ENCODE data around the gene PACS1. TPM values are rescaled to one million over a fixed set of nuclear protein-coding genes. Genes with fewer than 3 reads are reported as not detected.

Gene PACS1
- polyA plus RNA-seq, 2 donors, result 16.0 to 24.8 TPM

GRCh38 chr11:66186470-66186869, 116.4 kb downstream of the PACS1 start:
- H3K4me3 ChIP-seq (ENCODE audit: low read depth in 1 of 2, low read length in 2 of 2), result no peak overlapping the region
- H3K36me3 ChIP-seq (ENCODE audit: control insufficient read depth in 2 of 2, insufficient read depth in 2 of 2, low read length in 1 of 2), result peaks cover 0 to 4% of the 10 kb centered on the region in 2 donors
- 92 to 96% methylated on average over 6 of the region's 6 CpGs for WGBS, 2 donors
- no peaks in the 10 kb centered on the region for H3K9me3 ChIP-seq (ENCODE audit: control insufficient read depth in 2 of 2, insufficient read depth in 1 of 2, low read depth in 1 of 2, low read length in 1 of 2)
- no peak overlapping the region for H3K27ac ChIP-seq (ENCODE audit: low read depth in 2 of 2, low read length in 1 of 2)
- no peaks in the 10 kb centered on the region for H3K27me3 ChIP-seq (ENCODE audit: control insufficient read depth in 1 of 2, insufficient read depth in 2 of 2, low read length in 2 of 2)
- no peaks in the 10 kb centered on the region for H3K4me1 ChIP-seq (ENCODE audit: control insufficient read depth in 2 of 2, insufficient read depth in 2 of 2, low read length in 1 of 2)

DNA sequence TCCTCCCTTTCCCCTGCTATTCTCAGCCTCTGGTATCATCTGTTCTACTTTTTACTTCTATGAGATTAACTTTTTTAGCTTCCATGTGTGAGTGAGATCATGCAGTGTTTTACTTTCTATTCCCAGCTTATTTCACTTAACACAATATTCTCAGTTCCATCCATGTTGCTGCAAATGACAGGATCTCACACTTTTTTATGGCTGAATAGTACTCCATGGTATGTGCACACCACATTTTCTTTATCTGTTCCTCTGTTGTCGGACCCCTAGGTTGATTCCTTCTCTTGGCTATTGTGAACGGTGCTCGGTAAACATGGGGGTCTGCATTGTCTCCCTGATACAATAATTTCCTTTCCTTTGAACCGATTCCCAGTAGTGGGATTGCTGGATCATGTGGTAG, 117.4 kb downstream of the PACS1 start:
- H3K9me3 ChIP-seq (ENCODE audit: control insufficient read depth in 2 of 2, insufficient read depth in 1 of 2, low read depth in 1 of 2, low read length in 1 of 2), result no peaks in the 10 kb centered on the region
- 95 to 96% methylated on average over 4 of the region's 4 CpGs for WGBS, 2 donors
- H3K27me3 ChIP-seq (ENCODE audit: control insufficient read depth in 1 of 2, insufficient read depth in 2 of 2, low read length in 2 of 2), result no peaks in the 10 kb centered on the region
- H3K36me3 ChIP-seq (ENCODE audit: control insufficient read depth in 2 of 2, insufficient read depth in 2 of 2, low read length in 1 of 2), result peaks cover 0 to 4% of the 10 kb centered on the region in 2 donors
- peaks cover 3% of the 10 kb centered on the region in 2 donors for H3K4me1 ChIP-seq (ENCODE audit: control insufficient read depth in 2 of 2, insufficient read depth in 2 of 2, low read length in 1 of 2)
- H3K27ac ChIP-seq (ENCODE audit: low read depth in 2 of 2, low read length in 1 of 2), result no peak overlapping the region
- no peak overlapping the region for H3K4me3 ChIP-seq (ENCODE audit: low read depth in 1 of 2, low read length in 2 of 2)

GRCh38 chr11:66188580-66188979, 118.5 kb downstream of the PACS1 start:
- 70 to 79% methylated on average over 3 of the region's 3 CpGs for WGBS, 2 donors
- Histone ChIP-seq H3K4me1 (ENCODE audit: control insufficient read depth in 2 of 2, insufficient read depth in 2 of 2, low read length in 1 of 2) (peaks cover 3% of the 10 kb centered on the region in 2 donors), H3K27me3 (ENCODE audit: control insufficient read depth in 1 of 2, insufficient read depth in 2 of 2, low read length in 2 of 2) (no peaks in the 10 kb centered on the region), H3K36me3 (ENCODE audit: control insufficient read depth in 2 of 2, insufficient read depth in 2 of 2, low read length in 1 of 2) (peaks cover 3 to 4% of the 10 kb centered on the region in 2 donors), H3K9me3 (ENCODE audit: control insufficient read depth in 2 of 2, insufficient read depth in 1 of 2, low read depth in 1 of 2, low read length in 1 of 2) (no peaks in the 10 kb centered on the region), H3K27ac (ENCODE audit: low read depth in 2 of 2, low read length in 1 of 2) (no peak overlapping the region), H3K4me3 (ENCODE audit: low read depth in 1 of 2, low read length in 2 of 2) (no peak overlapping the region)

- Histone ChIP-seq H3K4me1 (ENCODE audit: control insufficient read depth in 2 of 2, insufficient read depth in 2 of 2, low read length in 1 of 2) (peaks cover 3% of the 10 kb centered on the region in 2 donors), H3K27ac (ENCODE audit: low read depth in 2 of 2, low read length in 1 of 2) (no peak overlapping the region), H3K36me3 (ENCODE audit: control insufficient read depth in 2 of 2, insufficient read depth in 2 of 2, low read length in 1 of 2) (peaks cover 3 to 4% of the 10 kb centered on the region in 2 donors), H3K9me3 (ENCODE audit: control insufficient read depth in 2 of 2, insufficient read depth in 1 of 2, low read depth in 1 of 2, low read length in 1 of 2) (no peaks in the 10 kb centered on the region), H3K27me3 (ENCODE audit: control insufficient read depth in 1 of 2, insufficient read depth in 2 of 2, low read length in 2 of 2) (no peaks in the 10 kb centered on the region), H3K4me3 (ENCODE audit: low read depth in 1 of 2, low read length in 2 of 2) (no peak overlapping the region)
- 84 to 92% methylated on average over 8 of the region's 8 CpGs for WGBS, 2 donors
Measured at GRCh38 chr11:66189031-66189745, 119.1 kb downstream of the PACS1 start.

DNA sequence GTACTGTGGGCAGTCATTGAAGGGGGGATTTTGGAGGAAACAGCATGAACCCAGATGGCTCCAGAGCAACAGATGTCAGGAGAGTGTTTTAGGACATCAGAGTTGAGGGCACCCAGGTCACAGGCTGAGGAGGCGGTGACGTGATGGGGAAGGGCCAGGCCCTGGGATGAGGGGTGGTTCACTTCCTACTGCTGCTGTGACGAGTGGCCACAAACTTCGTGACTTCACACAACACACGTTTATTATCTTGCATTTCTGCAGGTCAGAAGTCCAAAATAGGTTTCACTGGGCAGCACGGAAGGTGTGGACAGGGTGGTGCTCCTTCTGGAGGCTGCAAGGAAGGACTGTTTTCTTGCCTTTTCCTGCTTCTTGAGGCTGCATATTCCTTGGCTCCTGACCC, 120.7 kb downstream of the PACS1 start:
- Histone ChIP-seq H3K9me3 (ENCODE audit: control insufficient read depth in 2 of 2, insufficient read depth in 1 of 2, low read depth in 1 of 2, low read length in 1 of 2) (no peaks in the 10 kb centered on the region), H3K36me3 (ENCODE audit: control insufficient read depth in 2 of 2, insufficient read depth in 2 of 2, low read length in 1 of 2) (peaks cover 3 to 4% of the 10 kb centered on the region in 2 donors), H3K4me1 (ENCODE audit: control insufficient read depth in 2 of 2, insufficient read depth in 2 of 2, low read length in 1 of 2) (peaks cover 3% of the 10 kb centered on the region in 2 donors), H3K27ac (ENCODE audit: low read depth in 2 of 2, low read length in 1 of 2) (no peak overlapping the region), H3K4me3 (ENCODE audit: low read depth in 1 of 2, low read length in 2 of 2) (no peak overlapping the region), H3K27me3 (ENCODE audit: control insufficient read depth in 1 of 2, insufficient read depth in 2 of 2, low read length in 2 of 2) (no peaks in the 10 kb centered on the region)
- 80% methylated on average over 6 of the region's 6 CpGs for WGBS, 2 donors

- Histone ChIP-seq H3K36me3 (ENCODE audit: control insufficient read depth in 2 of 2, insufficient read depth in 2 of 2, low read length in 1 of 2) (peaks cover 0 to 3% of the 10 kb centered on the region in 2 donors), H3K9me3 (ENCODE audit: control insufficient read depth in 2 of 2, insufficient read depth in 1 of 2, low read depth in 1 of 2, low read length in 1 of 2) (no peaks in the 10 kb centered on the region), H3K4me3 (ENCODE audit: low read depth in 1 of 2, low read length in 2 of 2) (no peak overlapping the region), H3K4me1 (ENCODE audit: control insufficient read depth in 2 of 2, insufficient read depth in 2 of 2, low read length in 1 of 2) (peaks cover 3% of the 10 kb centered on the region in 2 donors), H3K27me3 (ENCODE audit: control insufficient read depth in 1 of 2, insufficient read depth in 2 of 2, low read length in 2 of 2) (no peaks in the 10 kb centered on the region), H3K27ac (ENCODE audit: low read depth in 2 of 2, low read length in 1 of 2) (no peak overlapping the region)
- 66 to 72% methylated on average over 11 of the region's 11 CpGs for WGBS, 2 donors
Measured at GRCh38 chr11:66192181-66192863, 122.2 kb downstream of the PACS1 start.

GRCh38 chr11:66194391-66194790, 124.3 kb downstream of the PACS1 start:
- no peak overlapping the region for H3K4me3 ChIP-seq (ENCODE audit: low read depth in 1 of 2, low read length in 2 of 2)
- no peaks in the 10 kb centered on the region for H3K27me3 ChIP-seq (ENCODE audit: control insufficient read depth in 1 of 2, insufficient read depth in 2 of 2, low read length in 2 of 2)
- WGBS, 2 donors, result 96 to 100% methylated on average over 1 of the region's 1 CpG
- no peak overlapping the region for H3K27ac ChIP-seq (ENCODE audit: low read depth in 2 of 2, low read length in 1 of 2)
- H3K36me3 ChIP-seq (ENCODE audit: control insufficient read depth in 2 of 2, insufficient read depth in 2 of 2, low read length in 1 of 2), result peaks cover 0 to 3% of the 10 kb centered on the region in 2 donors
- peaks cover 3% of the 10 kb centered on the region in 2 donors for H3K4me1 ChIP-seq (ENCODE audit: control insufficient read depth in 2 of 2, insufficient read depth in 2 of 2, low read length in 1 of 2)
- H3K9me3 ChIP-seq (ENCODE audit: control insufficient read depth in 2 of 2, insufficient read depth in 1 of 2, low read depth in 1 of 2, low read length in 1 of 2), result no peaks in the 10 kb centered on the region

- peaks cover 0 to 3% of the 10 kb centered on the region in 2 donors for H3K36me3 ChIP-seq (ENCODE audit: control insufficient read depth in 2 of 2, insufficient read depth in 2 of 2, low read length in 1 of 2)
- peaks cover 3% of the 10 kb centered on the region in 2 donors for H3K4me1 ChIP-seq (ENCODE audit: control insufficient read depth in 2 of 2, insufficient read depth in 2 of 2, low read length in 1 of 2)
- H3K27me3 ChIP-seq (ENCODE audit: control insufficient read depth in 1 of 2, insufficient read depth in 2 of 2, low read length in 2 of 2), result no peaks in the 10 kb centered on the region
- no peaks in the 10 kb centered on the region for H3K9me3 ChIP-seq (ENCODE audit: control insufficient read depth in 2 of 2, insufficient read depth in 1 of 2, low read depth in 1 of 2, low read length in 1 of 2)
- no peak overlapping the region for H3K27ac ChIP-seq (ENCODE audit: low read depth in 2 of 2, low read length in 1 of 2)
- WGBS, 2 donors, result 79 to 80% methylated on average over 2 of the region's 2 CpGs
- no peak overlapping the region for H3K4me3 ChIP-seq (ENCODE audit: low read depth in 1 of 2, low read length in 2 of 2)
Measured at GRCh38 chr11:66195867-66196266, 125.8 kb downstream of the PACS1 start.

DNA sequence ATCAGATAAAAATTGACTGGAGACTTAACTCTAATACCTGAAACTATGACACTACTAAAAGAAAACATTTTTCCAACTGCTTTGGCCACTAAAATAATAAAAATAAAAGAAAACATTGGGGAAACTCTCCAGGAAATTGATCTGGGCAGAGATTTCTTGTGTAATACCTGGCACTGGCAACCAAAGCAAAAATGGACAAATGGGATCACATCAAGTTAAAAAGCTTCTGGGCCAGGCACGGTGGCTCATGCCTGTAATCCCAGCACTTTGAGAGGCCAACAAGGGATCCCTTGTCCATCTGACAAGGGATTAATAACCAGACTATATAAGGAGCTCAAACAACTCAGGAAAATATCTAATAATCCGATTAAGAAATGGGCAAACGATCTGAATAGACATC, 133.8 kb downstream of the PACS1 start:
- WGBS, 2 donors, result 90 to 95% methylated on average over 3 of the region's 3 CpGs
- H3K27me3 ChIP-seq (ENCODE audit: control insufficient read depth in 1 of 2, insufficient read depth in 2 of 2, low read length in 2 of 2), result no peaks in the 10 kb centered on the region
- no peaks in the 10 kb centered on the region for H3K4me1 ChIP-seq (ENCODE audit: control insufficient read depth in 2 of 2, insufficient read depth in 2 of 2, low read length in 1 of 2)
- H3K36me3 ChIP-seq (ENCODE audit: control insufficient read depth in 2 of 2, insufficient read depth in 2 of 2, low read length in 1 of 2), result no peaks in the 10 kb centered on the region
- H3K4me3 ChIP-seq (ENCODE audit: low read depth in 1 of 2, low read length in 2 of 2), result no peak overlapping the region
- no peak overlapping the region for H3K27ac ChIP-seq (ENCODE audit: low read depth in 2 of 2, low read length in 1 of 2)
- no peaks in the 10 kb centered on the region for H3K9me3 ChIP-seq (ENCODE audit: control insufficient read depth in 2 of 2, insufficient read depth in 1 of 2, low read depth in 1 of 2, low read length in 1 of 2)
